NOMO-1 (cell line): Measurements from ENCODE around the gene CRADD.
A peak's percentile ranks its signal among the peaks of the same experiment; 100 is the strongest.

Experiments
- DNase-seq, 2 experiments: peaks; one replicate each; lab custom pipeline; 2025; ENCODE audit not compliant: unreplicated experiment in 2 of 2; lab: John Stamatoyannopoulos, UW

The CRADD gene

DNA sequence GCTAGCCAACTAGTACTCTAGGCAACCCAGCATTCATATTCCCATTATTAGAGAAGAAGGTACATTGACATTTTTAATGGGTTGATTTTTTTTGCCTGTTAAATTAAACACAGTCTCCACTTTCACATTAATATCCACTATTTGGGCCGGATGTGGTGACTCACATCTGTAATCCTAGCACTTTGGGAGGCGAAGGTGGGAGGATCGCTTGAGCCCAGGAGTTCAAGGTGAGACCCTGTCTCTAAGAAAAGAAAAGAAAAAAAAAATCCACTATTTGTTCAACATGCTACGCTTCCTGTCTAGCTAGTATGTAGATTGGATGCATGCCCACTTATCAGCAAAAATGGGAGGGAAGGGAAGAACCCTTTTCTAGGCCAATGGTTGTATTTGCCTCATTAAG is 7.1 kb upstream of the CRADD start:
- no peak for DNase-seq

DNA sequence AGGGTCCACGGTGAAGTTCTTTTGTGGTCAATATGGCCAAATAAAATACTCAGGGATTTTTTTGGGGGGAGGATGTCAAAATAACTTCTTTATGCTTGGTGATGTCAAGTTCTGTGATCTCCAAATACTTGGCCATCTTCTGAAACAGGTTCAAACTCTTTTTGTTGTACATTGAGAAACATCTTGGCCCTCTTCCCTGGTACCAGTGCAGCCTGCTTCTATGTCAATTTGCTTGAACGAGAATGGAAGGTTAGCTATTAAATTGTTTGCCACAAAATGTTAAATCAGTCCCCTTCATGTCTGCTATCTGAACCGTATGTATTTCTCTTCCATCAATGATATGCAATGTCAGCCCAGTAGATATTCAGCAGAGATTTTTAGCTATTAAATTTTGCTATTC is 6.1 kb upstream of the CRADD start:
- DNase-seq = no peak

DNA sequence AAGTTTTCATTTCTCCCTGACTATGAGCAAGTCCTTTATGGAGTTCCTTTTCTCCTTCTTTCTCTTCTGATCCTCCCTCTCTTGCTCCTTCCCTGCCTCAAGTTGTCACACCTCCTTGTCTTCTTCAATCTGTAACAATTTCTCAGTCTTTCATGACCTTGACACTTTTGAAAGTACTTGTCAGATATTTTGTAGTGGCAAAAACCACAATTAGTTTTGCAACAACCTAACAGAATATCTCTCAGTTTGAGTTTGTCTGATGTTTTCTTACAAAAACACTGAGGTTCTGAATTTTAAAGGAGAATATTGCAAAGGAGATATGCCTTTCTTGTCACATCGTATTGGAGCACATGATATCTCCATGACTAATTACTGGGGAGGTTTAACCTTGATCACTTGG is 4.1 kb upstream of the CRADD start:
- peak in 1 of 2 experiments; percentile 35 for DNase-seq

DNA sequence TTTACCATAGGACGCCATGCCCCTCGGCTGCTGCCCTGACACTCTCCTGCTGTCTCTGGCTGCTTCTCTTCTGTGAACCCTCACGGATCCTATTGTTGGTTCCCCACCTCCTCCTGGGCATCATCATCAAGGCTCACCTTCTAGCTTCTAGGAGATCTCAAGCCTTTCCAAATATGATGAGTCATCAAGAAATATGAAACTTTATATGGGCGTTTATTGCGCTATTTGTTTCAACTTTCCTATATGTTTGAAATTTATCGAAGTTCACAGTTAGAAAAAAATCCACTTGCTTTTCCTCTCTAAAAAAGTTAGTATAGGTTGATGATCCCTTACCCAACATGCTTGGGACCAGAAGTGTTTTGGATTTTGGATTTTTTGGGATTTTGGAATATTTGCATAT is 2.8 kb upstream of the CRADD start:
- no peak for DNase-seq

DNA sequence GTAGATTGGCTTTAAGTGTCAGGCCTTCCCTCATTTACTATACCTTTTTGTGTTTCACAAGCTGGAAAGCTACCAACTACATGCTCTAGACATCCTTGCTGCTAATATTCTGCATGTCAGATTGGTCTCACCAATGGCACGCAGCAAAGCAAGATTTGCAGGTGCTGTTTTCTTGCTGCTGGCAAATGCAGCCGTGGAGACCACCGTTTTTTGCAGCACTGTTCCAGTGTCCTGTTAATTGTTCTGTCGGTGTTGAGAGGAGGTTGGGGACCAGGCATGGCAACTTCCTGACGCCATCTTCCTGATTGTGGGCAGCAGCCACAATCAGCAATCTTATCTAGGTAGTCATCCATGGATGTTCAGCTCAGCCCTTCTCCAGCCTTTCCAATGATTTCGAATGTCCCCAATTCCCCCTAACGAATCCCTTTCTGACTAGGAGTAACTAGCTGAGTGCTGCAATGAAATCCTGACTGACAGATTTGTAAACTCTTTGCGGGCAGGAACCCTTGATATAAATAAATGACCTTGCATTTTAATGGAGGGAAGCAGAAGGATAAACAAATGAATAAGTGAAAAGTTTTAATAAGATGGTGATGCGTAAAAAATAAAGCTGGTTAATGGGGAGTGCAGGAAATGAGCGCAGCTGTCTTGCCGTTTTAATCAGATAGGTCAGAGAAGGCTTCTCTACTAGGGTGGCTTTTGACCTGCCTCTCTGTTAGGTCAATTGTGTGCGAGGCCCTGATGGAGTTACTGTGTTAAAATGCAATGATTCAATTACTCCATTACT is 574 bp upstream of the CRADD start:
- DNase-seq = no peak

DNA sequence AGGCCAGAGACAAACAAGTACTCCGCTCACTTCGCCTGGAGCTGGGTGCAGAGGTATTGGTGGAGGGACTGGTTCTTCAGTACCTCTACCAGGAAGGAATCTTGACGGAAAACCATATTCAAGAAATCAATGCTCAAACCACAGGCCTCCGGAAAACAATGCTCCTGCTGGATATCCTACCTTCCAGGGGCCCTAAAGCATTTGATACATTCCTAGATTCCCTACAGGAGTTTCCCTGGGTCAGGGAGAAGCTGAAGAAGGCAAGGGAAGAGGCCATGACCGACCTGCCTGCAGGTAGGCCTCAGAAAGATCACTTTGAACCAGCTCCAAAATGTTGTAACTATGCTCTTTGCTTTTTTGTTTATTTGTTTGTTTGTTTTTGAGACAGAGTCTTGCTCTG is 1.6 kb downstream of the CRADD start:
- DNase-seq = no peak

DNA sequence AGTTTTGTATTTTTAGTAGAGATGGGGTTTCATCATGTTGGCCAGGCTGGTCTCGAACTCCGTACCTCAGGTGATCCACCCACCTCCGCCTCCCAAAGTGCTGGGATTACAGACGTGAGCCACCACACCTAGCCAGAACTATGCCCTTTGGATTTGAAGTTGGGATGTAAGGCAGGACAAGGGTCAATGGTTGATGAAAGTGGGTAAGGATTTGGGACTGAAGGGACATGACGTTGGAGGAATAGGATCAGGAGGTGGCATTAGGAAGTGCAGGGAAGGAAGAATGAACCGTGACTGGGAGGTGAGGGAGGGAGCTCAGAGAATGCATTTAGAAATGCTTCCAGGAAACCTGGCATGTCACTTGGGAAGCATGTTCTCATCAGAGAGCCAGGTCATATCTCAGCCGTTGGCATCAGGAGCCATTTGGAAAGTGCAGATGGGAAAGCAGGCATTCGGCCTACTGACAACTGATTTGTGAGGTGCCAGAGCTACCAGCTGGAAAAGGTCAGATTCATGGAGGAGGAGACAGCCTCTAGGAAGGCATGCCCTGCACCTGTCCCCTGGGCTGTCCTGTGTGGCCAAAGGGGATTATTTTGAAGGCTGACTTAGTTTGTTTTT is 2.2 kb downstream of the CRADD start:
- no peak for DNase-seq

DNA sequence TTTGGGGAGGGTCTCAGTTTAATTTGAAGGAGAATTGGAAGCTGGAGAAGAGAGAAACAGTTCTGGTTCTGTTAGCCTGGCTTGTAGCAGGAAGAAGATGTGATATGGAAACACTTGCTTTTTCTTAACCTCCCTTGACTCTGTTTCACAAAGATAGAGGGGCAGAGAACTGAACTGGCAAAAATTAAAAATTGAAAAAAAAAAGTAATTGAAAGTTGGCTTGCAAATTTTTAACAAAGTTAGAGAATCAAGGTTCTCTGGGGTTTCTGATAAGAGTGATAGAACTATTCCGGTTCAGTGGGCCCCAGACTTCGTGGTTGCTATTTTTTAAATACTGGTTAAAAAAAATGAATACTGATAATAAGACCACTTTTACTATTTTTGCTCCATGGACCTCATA is 2.8 kb downstream of the CRADD start:
- no peak for DNase-seq

DNA sequence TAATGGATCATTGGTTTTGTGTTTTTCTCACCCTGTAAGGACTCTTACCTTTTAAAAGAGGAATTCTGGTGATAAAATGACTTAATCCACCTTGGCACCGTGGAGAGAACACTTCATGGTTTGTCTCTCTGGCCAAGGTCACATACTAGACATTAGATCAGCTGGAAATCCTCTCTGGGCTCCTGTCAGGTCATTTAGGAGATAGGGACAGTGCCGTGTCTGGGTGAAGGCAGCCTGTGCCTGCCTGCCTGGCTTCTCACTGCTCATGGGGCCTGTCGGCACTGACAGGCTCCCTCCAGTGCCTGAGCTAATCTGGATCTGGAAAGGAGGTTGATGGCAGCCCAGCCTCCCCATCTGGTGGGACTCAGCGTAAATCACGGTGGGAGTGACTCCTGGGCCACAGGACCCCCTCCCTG is 5.7 kb downstream of the CRADD start:
- DNase-seq = no peak

DNA sequence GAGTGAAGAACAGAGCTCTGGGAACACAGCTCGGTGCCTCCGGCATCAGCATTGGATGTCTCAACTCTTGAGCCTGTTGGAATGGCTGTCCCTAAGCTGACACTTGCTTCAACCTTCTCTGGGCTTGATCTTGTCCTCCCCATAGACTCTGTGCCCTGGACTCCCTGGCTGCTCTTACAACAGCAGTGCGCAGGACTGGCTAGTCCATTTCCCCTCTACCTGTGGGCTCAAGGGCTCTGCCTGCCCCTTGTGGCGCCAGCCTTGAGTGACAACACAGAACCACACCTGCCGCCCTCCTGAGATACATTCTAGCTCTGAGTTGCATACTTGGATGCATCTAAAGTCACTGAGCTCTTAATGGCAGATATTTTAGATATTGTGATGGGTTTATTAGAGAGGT is 6.2 kb downstream of the CRADD start:
- DNase-seq = no peak

DNA sequence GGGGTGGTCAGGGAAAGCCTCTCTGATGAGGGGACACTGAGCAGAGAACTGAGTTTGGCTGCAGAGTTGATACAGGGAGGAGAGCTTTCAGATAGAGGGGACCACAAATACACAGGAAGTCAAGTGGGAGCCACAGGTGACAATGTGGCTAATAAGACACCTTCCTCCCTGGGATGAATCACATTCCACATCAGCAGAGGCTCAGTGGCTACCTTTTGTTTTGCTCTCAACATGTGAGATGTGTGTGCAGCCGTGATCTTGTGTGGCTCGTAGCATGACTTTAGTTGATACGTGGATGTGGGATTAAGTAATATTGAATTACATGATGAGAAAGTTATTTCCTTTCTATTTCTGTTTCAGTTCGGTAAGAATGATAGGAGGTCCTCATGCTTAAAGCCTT is 7.5 kb downstream of the CRADD start:
- DNase-seq = no peak

DNA sequence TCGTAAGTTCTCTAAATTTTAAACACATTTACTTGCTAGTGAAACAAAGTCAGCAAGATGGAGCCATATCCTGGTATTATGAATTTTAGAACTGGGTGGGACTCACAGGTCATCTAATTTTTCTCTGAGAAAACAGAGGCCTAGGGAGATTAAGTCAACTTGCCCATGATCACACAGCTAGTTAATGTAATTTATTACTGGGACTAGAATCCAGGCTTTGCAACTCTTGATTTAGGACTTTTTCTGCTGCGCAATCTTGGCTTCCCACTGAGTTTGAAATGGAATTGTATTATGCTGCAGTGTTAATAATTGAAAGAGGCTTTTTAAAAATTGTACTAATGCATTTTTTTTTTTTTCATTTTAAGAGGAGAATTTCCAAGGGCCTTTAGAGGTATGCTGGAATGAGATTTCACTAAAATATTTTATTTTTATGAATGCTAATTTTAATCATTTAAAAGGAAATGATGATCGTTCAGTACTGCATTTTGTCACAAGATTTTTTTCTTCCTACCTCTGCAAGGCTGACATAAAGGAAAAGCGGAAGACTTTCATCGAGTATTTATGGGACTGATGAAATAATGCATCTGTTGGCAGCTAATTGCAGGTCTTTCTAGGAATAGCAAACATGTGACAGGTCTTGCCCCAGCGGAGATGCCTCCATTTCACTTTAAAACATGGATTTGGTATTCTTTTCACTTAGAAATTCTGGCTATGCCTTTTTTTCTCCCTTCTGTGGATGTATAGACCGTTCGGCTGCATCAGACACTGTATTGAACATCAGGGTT is 9.6 kb downstream of the CRADD start:
- peak in 1 of 2 experiments; percentile 66 for DNase-seq

DNA sequence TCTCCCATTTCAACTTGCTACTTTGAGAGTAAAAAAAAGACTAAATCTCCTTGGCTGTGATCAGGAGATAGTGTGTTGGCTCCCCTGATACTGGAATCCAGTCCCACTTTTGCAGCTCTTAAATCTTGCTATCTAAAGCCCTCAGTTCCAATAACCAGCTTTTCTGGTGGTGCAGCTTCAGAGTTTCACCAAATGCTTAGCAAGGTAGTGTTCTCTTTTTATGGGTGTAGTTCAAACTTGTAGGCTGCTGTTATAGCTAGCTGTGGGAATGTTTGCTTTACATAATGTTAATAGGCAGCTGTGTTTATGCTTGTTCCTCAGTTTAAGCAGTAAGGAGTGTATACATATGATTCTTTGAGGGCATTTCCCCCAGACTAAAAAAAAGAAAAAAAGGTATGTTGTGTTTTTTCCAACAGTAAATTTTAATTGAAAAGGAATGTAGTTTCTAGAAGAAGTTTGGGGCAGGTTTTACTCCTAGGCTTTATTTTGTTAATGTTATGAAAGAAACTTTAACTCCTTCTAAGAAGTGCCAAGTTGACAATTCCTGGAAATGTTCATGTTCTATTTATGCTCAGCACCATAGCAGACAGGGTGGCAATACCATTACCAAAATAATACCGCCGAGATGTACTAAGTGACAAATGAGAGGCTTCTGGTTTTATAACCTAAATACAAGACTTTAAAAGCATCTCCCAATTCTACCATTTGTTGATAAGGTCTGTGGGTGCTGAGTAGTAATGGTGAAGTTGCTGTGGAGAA is 12.1 kb downstream of the CRADD start:
- no peak for DNase-seq

DNA sequence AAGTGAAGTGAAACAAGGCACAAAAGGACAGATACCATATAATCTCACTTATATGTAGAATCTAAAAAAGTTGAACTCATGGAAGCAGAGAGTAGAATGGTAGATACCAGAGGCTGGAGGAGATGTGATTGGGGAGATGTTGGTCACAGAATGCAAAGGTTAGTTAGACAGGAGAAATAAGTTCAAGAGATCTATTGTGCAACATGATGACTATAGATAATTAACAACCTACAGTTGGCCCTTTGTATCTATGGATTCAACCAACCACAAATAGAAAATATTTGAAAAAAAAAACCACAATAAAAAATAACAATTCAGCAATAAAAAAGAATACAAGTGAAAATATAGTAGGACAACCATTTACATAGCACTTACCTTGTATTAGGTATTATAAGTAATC is 19.3 kb downstream of the CRADD start:
- no peak for DNase-seq

DNA sequence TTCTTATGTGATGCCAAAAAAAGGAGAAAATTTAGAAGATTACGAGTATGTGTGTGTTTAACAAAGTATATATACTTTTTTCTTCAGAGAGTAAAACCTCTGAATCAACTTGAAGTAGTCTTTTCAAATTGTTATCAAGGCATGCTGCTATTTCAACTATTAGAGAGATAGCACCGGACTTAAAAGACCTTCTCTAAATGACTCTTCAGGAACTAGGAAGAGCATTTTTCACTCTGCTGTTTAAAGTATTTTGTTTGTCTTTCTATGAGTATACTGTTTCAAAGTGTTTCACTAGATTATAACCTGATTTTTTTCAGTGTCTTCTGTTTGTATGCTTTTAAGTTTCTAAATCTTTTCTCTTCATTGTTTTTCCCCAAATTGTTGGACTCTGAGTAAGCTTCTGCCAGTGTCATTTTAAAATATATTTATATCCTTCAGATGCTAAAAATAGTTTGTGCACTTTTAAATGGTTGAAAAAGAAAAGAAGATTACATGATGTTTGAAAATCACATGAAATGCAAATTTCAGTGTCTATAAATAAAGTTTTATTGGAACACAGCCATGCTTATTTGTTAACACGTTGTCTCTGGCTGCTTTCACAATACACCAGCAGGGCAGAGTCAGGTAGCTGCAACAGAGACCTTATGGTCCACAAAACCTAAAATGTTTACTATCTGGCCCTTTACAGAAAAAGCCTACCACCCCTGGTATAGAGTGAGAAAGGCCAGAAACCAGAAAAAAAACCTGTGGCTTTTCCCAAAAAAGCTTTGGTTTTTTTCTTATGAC is 21.3 kb downstream of the CRADD start:
- no peak for DNase-seq

DNA sequence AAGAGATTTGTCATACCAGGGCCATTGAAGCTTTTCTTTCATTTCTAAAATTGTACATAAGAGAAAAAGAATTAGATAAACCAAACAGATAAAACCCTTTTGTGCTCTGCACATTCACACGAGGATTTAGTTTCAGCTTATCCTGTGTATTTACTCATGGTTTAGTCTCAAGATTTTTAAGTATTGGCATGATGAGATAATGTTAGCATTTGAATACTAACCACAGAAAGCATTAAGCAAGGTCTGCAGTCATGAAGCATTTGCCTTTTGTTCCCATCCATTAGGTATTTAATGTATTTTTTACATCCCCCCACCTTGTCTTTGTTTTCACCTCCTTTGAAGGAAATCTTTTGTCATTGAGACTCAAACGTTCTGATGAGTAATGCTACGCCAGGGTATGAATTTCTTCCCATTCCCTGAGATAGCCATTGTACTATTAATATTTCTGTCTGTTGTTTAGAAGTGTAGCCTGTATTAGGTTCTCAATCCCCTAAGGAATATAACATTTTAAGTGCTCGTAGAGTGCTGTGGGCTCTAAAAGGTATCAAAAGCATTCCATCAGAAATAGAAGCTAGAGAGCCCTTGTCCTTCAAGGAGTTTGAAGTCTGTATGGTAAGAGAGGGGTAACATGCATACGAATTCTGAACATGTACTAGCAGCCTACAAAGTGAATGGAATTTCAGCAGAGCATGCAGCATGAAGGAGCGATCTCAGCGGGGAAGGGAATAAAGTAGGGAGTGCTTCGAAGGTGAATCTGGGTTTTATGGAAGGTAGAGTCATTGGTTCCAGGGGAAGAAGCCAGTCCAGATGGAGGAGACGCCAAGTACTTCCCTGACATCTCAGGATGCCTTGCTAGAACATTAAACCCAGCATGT is 22.3 kb downstream of the CRADD start:
- no peak for DNase-seq

DNA sequence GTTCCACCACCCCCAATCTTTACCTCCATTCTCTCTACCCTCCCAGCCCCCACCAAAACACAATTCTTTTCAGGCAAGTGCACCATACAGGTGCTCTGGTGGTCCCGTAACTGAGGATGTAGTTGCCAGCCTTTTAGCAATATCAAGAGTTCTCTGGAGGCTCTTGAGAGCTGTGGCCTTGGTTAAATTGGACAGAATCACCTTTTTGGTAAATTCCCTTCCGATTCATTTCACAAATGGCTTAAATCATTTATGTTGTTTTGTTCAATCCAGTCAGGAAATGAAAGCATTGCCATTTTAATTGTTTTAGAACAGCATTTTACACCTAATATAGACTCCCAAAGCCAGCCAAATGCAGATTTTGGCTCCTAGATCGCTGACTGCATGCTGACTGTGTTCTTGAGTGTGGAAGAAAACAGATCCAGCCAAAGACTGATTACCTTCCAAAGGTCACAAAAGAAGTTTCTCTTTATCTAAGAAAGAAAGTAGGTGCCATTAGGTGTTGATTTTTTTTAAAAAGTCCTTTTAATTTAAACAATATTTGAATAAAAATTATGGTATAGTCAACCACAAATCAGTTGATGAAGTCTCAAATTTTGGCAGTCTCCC is 25.6 kb downstream of the CRADD start:
- DNase-seq = no peak

DNA sequence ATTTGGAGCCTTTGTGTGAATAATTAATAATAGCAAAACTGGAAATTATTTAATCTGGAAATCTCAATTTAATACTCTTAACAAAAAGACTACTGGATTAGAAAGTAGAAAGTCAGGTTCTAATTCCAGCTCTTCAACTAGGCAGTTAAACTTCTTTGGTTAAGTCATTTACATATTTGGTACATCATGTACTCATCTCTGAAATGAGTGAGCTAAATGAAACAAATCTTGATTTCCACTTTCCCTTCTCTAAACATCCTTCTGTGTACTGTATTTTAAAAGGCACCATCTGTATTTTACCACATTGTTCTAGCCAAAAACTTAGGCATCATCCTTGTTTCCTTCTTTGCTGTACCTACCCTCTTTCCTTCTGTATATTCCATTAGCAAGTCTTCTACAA is 26.9 kb downstream of the CRADD start:
- DNase-seq = no peak

DNA sequence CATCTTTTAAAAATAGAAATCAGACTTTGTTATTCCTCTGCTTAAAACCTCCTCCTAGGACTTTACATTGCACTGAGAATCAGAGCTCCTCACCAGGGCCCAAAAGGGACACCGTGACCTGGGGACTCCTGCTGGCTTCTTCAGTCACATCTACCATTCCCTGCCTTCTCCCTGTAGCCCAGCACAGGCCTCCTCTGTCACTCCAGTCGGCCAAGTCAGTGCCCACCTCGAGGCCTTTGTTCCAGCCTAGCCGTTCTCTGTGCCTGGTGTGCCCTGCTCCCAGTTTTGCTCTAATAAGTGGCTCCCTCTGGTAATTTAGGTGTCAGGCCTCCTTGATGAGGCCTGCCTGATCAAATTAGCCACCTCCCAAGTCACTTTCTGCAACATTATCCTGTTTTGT is 27.4 kb downstream of the CRADD start:
- DNase-seq = no peak
